Activated T-cell treated with anti-CD3 and anti-CD28 coated beads, Interleukin-2, amount 50 U/mL, for 24 hours (primary cell): ENCODE data around the gene ZMYND15.

Experiments
- DNase-seq: peaks from one replicate; pipeline ENCODE4 v3.0.0-alpha.2; 2020
- H3K27ac Mint-ChIP-seq: 2 replicates; pipeline ENCODE4 v1.8.0; 2020; ENCODE audit warnings: mild to moderate bottlenecking, mixed read lengths
- H3K27me3 Mint-ChIP-seq: 2 replicates; pipeline ENCODE4 v1.8.0; 2020; ENCODE audit warnings: mixed read lengths
- H3K36me3 Mint-ChIP-seq: 2 replicates; pipeline ENCODE4 v1.8.0; 2020; ENCODE audit warnings: low read depth, mixed read lengths
- H3K4me1 Mint-ChIP-seq: 2 replicates; pipeline ENCODE4 v1.8.0; 2020; ENCODE audit warnings: low read depth, mixed read lengths
- H3K4me3 Mint-ChIP-seq: 2 replicates; pipeline ENCODE4 v1.8.0; 2020; ENCODE audit warnings: mild to moderate bottlenecking, moderate library complexity, mixed read lengths
- H3K9me3 Mint-ChIP-seq: 2 replicates; pipeline ENCODE4 v1.8.0; 2020; ENCODE audit warnings: mixed read lengths

Gene ZMYND15

GRCh38 chr17:4744999-4745969 lies 5.7 kb downstream of the ZMYND15 start:
- no peak overlapping the region for H3K27ac Mint-ChIP-seq

GRCh38 chr17:4747847-4748246 lies 8.2 kb downstream of the ZMYND15 start:
- H3K36me3 Mint-ChIP-seq: no peaks in the 10 kb centered on the region
- H3K9me3 Mint-ChIP-seq: no peaks in the 10 kb centered on the region
- no peak overlapping the region for H3K27ac Mint-ChIP-seq
- DNase-seq: no peak
- peaks cover 9% of the 10 kb centered on the region for H3K27me3 Mint-ChIP-seq
- H3K4me1 Mint-ChIP-seq: peaks cover 16% of the 10 kb centered on the region
- H3K4me3 Mint-ChIP-seq: peak overlapping the region; percentile 35

More at GRCh38 chr17:4744999-4745969, 5.7 kb downstream of the ZMYND15 start:
- H3K27me3 Mint-ChIP-seq: peaks cover 13% of the 10 kb centered on the region
- peaks cover 17% of the 10 kb centered on the region for H3K4me1 Mint-ChIP-seq
- H3K36me3 Mint-ChIP-seq: no peaks in the 10 kb centered on the region
- DNase-seq: no peak
- H3K9me3 Mint-ChIP-seq: no peaks in the 10 kb centered on the region
- no peak overlapping the region for H3K4me3 Mint-ChIP-seq

DNA sequence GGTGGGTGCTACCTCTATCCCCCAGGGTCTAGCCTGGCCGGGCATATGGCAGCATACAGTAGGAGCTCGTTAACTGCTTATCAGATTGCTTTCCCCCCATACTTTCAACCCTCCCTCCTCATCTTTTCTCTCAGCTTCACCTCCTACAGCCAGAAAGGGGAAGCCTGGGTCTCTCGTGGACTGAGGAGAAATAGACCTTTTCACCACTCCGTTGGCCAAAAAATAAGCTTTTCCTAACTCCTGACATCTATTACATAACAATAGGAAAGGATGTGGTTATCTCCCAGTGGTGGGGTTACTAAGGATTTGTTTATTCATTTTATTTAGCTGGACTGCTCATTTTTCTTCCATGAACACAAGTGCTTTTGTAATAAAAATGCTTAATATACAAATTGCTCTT lies 9.1 kb downstream of the ZMYND15 start:
- H3K36me3 Mint-ChIP-seq: no peaks in the 10 kb centered on the region
- H3K4me1 Mint-ChIP-seq: peaks cover 16% of the 10 kb centered on the region
- no peaks in the 10 kb centered on the region for H3K9me3 Mint-ChIP-seq
- no peak for DNase-seq
- peaks cover 9% of the 10 kb centered on the region for H3K27me3 Mint-ChIP-seq
- H3K27ac Mint-ChIP-seq: peak overlapping the region; percentile 33
- H3K4me3 Mint-ChIP-seq: no peak overlapping the region

DNA sequence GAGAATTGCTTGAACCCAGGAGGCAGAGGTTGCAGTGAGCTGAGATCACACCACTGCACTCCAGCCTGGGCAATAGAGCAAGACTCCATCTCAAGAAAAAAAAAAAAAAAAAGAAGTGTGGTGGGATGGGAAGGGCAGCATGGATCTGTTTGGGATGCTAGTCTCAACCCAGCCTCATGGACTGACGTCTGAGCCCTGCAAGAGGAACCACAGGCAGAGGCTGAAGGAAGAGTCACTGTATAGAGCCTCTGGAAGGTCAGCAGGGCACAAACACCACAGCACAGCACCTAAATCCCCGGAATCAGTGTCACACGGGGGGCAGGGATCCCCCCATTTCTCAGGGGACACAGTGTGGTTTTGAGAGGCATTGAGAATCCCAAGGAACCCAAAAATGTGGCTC lies 11.0 kb downstream of the ZMYND15 start:
- Mint-ChIP-seq H3K36me3 (no peaks in the 10 kb centered on the region), H3K27ac (no peak overlapping the region), H3K4me1 (peaks cover 16% of the 10 kb centered on the region), H3K4me3 (no peak overlapping the region), H3K27me3 (peaks cover 15% of the 10 kb centered on the region), H3K9me3 (no peaks in the 10 kb centered on the region)
- no peak for DNase-seq

- DNase-seq: no peak
- peaks cover 15% of the 10 kb centered on the region for H3K27me3 Mint-ChIP-seq
- H3K9me3 Mint-ChIP-seq: no peaks in the 10 kb centered on the region
- H3K4me3 Mint-ChIP-seq: no peak overlapping the region
- H3K36me3 Mint-ChIP-seq: no peaks in the 10 kb centered on the region
- H3K4me1 Mint-ChIP-seq: peaks cover 12% of the 10 kb centered on the region
- no peak overlapping the region for H3K27ac Mint-ChIP-seq
Measured at GRCh38 chr17:4751932-4752331, 12.3 kb downstream of the ZMYND15 start.

DNA sequence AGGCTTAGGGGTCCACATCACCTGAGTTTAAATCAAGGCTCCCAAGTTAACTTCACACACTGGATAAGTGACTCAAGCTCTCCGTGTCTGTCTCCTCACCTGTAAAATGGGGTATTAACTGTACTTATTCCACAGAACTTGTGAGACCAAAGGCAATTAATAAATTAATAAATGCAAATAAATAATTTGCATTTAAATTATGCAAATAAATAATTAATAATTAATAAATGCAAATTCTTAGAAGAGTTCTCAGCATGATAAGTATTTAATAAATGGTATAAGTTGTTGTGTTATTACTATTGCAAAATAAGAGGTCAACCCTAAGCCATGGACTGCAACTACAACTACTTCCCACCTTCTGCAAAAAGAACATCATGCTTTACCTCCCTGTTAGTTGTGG lies 13.8 kb downstream of the ZMYND15 start:
- Mint-ChIP-seq H3K27me3 (peaks cover 15% of the 10 kb centered on the region), H3K36me3 (no peaks in the 10 kb centered on the region), H3K9me3 (no peaks in the 10 kb centered on the region), H3K4me1 (peaks cover 4% of the 10 kb centered on the region), H3K4me3 (no peak overlapping the region), H3K27ac (no peak overlapping the region)
- DNase-seq: no peak

DNA sequence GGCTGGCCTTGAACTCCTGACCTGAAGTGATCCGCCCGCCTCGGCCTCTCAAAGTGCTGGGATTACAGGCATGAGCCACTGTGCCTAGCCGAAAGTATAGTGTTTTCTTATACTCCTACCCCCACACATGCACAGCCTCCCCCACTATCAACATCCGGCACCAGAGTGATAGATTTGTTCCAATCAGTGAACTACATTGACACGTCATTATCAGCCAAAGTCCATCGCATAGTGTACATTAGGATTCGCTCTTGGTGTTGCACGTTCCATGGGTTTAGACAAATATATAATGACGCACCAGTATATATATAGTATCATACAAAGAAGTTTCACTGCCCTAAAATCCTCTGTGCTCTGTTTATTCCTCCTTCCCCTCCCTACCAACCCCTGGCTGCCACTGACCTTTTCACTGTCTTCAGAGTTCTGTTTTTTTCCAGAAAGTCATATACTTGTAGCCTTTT lies 20.2 kb downstream of the ZMYND15 start:
- Mint-ChIP-seq H3K27me3 (peaks cover 8% of the 10 kb centered on the region), H3K36me3 (no peaks in the 10 kb centered on the region), H3K9me3 (no peaks in the 10 kb centered on the region), H3K27ac (no peak overlapping the region), H3K4me3 (no peak overlapping the region), H3K4me1 (no peaks in the 10 kb centered on the region)
- DNase-seq: no peak

DNA sequence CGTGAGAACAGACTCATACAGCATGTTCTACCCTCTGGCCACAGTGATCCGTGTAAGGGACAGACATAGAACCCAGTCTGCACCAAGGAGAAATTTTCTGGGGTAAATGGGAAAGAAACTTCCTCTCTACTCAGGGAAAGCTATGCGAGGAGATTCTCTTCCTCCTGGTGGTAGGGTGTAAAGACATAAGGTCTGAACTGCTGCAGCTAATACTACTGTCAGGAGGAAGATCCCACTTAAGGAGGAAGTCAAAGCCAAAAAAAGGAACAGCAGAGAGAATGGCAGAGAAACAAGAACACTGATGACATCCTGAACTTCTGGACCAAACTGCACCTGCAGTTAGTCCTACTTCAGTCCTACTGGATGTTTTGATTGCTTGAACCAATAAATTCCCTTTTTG lies 25.0 kb downstream of the ZMYND15 start:
- peaks cover 3% of the 10 kb centered on the region for H3K27me3 Mint-ChIP-seq
- no peaks in the 10 kb centered on the region for H3K9me3 Mint-ChIP-seq
- H3K4me3 Mint-ChIP-seq: no peak overlapping the region
- H3K4me1 Mint-ChIP-seq: no peaks in the 10 kb centered on the region
- DNase-seq: no peak
- H3K27ac Mint-ChIP-seq: no peak overlapping the region
- H3K36me3 Mint-ChIP-seq: no peaks in the 10 kb centered on the region

DNA sequence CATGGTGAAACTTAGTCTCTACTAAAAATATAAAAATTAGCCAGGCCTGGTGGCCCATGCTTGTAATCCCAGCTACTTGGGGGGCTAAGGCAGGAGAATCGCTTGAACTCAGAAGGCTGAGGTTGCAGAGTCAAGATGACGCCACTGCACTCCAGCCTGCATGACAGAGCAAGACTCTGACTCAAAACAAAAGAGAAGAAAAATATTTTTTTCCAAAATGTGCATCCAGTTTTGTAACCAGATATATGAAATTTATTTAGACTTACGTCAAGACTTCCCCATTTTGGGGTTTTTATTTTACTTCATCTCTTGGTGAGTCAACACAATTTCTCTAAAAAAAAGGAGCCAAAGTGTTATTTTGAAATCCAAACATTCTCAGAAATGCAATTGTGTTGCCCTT lies 26.6 kb downstream of the ZMYND15 start:
- Mint-ChIP-seq H3K4me1 (no peaks in the 10 kb centered on the region), H3K27ac (no peak overlapping the region), H3K36me3 (no peaks in the 10 kb centered on the region), H3K4me3 (no peak overlapping the region), H3K9me3 (no peaks in the 10 kb centered on the region), H3K27me3 (no peaks in the 10 kb centered on the region)
- DNase-seq: no peak

- Mint-ChIP-seq H3K4me1 (peaks cover 4% of the 10 kb centered on the region), H3K27ac (no peak overlapping the region), H3K27me3 (no peaks in the 10 kb centered on the region), H3K36me3 (no peaks in the 10 kb centered on the region), H3K4me3 (no peak overlapping the region), H3K9me3 (no peaks in the 10 kb centered on the region)
- DNase-seq: no peak
Measured at GRCh38 chr17:4766723-4767122, 27.1 kb downstream of the ZMYND15 start.

DNA sequence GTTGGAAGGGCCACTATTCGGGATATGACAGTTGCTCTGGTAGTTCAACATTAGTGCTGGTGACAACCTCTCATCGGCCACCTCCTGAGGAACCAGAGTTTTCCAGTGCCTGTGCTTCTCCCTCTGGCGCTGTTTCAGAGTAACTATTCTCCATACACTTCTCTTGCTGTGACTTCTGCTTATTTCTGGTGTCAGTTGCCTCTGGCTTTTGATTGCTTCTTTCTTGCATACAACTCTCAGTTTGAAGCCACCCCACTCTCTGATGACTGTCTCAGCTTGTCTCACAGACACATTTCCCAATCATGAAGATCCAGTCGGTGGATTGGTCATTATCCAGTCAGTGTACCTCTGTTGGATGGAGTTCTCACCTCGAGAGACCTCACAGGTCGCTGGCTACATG lies 28.7 kb downstream of the ZMYND15 start:
- Mint-ChIP-seq H3K27me3 (no peaks in the 10 kb centered on the region), H3K4me3 (no peak overlapping the region), H3K27ac (no peak overlapping the region), H3K36me3 (no peaks in the 10 kb centered on the region), H3K9me3 (no peaks in the 10 kb centered on the region), H3K4me1 (peaks cover 5% of the 10 kb centered on the region)
- DNase-seq: no peak

- H3K4me3 Mint-ChIP-seq: no peak overlapping the region
- no peaks in the 10 kb centered on the region for H3K9me3 Mint-ChIP-seq
- H3K27ac Mint-ChIP-seq: no peak overlapping the region
- H3K27me3 Mint-ChIP-seq: no peaks in the 10 kb centered on the region
- no peak for DNase-seq
- no peaks in the 10 kb centered on the region for H3K36me3 Mint-ChIP-seq
- peaks cover 5% of the 10 kb centered on the region for H3K4me1 Mint-ChIP-seq
Measured at GRCh38 chr17:4769628-4770027, 30.0 kb downstream of the ZMYND15 start.

DNA sequence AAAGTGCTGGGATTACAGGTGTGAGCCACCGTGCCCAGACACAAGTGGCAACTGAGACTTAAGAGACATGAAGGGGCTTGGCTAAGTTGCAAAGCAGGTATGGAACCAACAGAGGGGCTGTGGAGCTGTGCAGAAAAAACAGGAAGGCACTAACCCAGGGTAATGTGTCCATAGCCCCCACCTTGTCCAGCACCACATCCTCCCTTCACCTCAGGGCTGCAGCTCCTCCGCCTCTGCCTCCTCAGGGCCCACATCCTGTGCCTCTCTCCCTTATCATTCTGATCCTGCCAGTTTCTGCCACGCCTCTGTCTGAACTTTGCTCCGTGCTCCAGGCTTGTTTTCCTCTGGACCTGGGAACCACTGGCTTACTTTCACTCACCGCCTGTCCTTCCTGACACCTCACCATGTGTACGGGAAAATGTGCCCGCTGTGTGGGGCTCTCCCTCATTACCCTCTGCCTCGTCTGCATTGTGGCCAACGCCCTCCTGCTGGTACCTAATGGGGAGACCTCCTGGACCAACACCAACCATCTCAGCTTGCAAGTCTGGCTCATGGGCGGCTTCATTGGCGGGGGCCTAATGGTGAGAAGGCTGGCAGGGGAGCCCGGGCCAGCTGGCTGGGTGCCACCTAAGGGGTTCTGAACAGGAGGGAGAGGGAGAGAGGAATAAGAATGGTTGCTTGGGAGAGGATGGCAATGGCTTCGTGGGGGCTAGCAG lies 32.0 kb downstream of the ZMYND15 start, which contains the start of gene TM4SF5:
Gene TM4SF5, plus strand, starts transcription at position 368 of the 716 bp plus-strand sequence. Its CDS starts 37 bp downstream, at position 405.
- Mint-ChIP-seq H3K4me3 (no peak within 1 kb of the TSS), H3K4me1 (peaks cover 5% of the 10 kb centered on the region), H3K36me3 (no peaks in the 10 kb centered on the region), H3K27ac (no peak within 1 kb of the TSS), H3K27me3 (no peaks in the 10 kb centered on the region), H3K9me3 (no peaks in the 10 kb centered on the region)
- no peak for DNase-seq

DNA sequence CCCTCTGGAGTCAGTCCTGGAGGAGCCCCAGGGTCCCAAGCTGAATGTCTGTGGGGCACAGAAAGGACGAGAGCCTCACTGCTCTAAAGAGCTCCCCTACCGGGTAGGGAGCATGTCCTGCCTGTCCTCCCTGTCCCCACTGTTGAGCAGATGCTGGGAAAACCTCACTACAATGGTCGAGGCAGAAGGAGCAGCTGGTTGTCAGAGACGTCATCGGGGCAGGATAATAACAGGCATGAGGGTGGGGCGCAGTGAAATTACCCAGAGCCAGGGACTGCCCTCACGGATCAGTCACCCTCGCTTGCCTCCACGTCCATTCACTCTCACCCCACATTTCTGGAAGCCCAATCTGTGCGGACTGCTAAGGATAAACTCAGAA lies 32.6 kb downstream of the ZMYND15 start:
- no peak overlapping the region for H3K4me3 Mint-ChIP-seq
- H3K27ac Mint-ChIP-seq: no peak overlapping the region
- H3K9me3 Mint-ChIP-seq: no peaks in the 10 kb centered on the region
- no peaks in the 10 kb centered on the region for H3K27me3 Mint-ChIP-seq
- DNase-seq: no peak
- H3K4me1 Mint-ChIP-seq: peaks cover 5% of the 10 kb centered on the region
- H3K36me3 Mint-ChIP-seq: no peaks in the 10 kb centered on the region
